8988T (cell line): ENCODE results near the gene SLCO1B3.

Source experiments
- DNase-seq: peaks from one replicate; pipeline ENCODE4 v3.0.0; 2011

The SLCO1B3 gene

DNA sequence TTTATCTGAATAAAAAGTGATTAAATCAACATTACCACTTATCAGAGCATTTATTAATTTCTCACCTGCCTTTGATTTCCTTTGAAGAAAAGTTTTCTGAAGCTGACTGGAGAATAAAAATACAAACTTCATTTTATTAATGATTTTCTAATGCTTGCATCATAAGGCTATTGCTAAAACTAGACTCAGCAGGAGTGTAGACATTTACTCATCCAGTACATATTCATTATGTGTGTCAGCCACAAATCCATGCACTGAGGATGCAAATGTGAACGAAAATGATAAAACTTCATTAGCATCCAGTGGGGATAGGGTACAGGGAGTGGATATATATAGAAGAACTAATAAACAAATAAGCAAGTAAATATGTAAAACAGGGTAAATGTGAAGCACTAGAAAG is 74.6 kb downstream of the SLCO1B3 start:
- no peak for DNase-seq

DNA sequence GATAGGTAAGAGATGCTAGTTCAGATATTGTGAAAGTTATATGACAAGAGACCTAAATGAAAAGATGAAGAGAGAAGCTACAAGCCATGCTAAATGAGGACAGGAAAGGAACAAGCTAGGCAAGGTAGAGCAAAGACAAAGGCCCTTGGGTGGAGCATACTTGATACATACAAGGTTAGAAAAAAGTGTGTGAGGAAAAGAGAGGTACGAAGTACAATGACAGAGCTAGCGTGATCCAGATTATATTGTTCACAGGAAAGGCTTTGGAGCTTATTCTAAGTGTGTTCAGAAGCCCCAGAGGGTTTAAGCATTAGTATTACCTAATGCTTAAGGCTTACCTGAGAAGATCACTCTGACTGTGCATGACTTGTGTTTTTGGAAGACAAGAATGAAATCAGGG is 75.0 kb downstream of the SLCO1B3 start:
- DNase-seq, result no peak

DNA sequence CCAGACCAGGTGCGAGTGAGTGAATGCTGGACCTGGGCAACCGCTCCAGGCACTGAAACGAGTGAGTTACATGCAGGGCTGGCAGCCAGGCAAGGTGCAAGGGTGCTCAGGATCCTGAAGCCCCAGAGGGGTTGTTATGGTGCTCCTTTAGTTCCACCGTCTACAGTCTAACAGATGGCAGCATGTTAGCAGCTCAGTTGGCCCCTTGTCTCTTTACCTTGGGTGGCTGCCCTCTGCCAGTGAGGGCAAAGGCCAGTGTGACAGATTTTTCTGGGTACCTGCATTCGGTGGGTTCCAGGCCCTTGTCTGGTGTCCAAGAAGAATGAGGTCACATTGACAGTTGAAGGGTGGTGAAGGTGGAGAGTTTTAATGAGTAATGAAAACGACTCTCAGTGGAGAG is 106.8 kb downstream of the SLCO1B3 start:
- DNase-seq, result no peak

DNA sequence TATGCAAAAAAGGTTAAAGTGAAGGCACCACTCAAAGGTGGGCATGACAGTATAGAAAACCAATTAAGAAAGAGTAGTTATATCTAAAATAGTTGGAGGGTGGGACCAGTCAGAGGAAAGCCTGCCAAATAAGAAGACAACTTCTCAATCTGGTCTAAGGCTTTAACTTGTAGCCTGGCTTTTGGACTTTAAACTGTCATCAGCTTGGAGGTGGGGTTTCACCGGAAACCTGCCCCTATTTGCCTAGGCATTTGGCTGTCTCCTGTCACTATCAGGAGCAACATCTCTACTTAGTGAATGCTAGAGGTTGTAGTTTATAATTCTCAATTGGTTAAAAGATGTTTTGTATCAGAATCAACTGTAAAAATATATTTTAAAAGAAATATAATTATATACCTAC is 107.3 kb downstream of the SLCO1B3 start:
- no peak for DNase-seq

DNA sequence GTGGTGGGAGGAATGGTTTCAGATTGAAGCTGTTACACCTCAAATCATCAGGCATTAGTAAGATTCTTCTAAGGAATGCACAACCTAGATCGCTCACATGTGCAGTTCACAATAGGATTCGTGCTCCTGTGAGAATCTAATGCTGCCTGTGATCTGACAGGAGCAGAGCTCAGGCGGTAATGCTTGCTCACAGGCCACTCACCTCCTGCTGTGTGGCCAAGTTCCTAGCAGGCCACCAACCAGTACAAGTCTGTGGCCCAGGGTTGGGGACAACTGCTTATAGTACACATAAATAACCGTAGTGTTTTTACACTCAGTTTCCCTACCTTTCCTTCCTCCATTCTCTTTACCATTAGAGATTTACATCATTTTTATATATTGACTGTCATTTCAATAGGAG is 121.4 kb downstream of the SLCO1B3 start:
- no peak for DNase-seq

DNA sequence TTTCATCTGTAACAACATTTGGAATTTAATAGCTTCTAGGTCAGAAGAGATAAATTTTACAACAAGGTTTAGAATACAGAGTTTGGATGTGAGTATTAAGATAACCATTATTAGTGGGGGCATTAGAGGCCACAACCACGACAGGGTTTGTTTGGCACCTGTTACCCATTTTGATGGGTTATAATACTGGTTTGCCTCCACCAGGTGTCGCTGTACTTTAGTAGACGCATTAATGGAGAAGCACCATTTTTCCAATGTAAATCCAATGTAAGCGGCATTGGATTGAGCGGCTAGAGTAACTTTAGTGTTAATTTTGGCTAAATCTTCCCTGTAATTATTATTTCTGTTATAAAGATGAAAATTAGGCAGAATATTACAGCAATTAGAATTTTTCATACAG is 136.2 kb downstream of the SLCO1B3 start:
- no peak for DNase-seq

DNA sequence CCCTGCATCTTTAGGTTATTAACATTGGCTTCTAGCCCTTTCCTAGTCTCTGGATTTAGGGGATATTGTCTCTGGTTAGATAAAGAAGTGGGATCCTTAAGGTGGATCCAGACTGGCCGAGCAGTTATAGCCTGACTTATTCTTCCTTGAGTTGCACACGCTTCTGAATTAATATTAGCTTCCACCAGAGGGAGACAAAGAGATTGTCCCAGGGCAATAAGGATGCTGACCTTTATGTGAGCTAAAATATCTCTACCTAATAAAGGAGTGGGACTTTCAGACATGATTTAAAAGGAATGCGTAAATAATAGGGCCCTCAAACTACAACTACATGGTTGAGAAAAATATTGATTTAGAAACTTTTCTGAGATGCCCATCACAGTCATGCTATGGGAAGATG is 139.7 kb downstream of the SLCO1B3 start:
- DNase-seq, result no peak

DNA sequence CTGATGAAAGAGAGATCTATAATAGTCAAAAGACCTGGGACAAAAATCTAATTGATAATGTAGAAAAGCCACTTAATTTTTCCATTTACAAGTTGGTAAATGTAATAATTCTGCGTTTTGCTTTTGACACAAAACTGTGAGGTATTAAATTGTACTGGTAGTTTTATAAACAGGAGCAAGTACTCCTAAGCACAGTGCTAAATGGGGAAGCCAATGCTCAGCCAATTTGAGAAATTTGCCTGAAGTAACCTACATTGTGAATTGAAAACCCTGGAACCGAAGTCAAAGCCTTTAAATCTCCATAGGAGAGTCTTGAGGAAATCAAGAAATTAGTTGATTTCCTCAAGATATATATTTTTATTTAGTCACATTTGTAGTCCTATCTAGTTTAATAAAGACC is 152.8 kb downstream of the SLCO1B3 start:
- no peak for DNase-seq

DNA sequence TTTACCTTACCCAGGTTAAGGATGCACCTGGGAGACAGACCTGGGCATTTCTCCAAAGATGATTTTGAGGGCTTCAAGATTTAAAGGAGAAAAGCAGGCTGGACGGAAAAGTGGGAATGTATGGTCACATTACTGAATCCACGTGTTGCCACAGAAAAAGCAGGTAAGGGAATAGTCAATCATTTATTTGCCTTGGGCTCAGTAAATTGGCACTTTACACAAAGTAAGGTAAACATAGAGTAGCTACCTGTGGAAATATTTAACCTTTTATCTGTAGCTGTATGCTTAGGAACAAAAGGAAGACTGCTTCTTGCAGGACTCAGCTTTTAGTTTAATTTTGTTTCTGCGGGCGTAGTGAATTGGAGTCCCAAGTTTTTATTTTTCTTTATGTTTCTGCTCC is 153.3 kb downstream of the SLCO1B3 start:
- DNase-seq, result no peak
